ENCODE data around the gene STEEP1.
"Not testable (repeated sequence)": the region's sequence is repeated elsewhere in the genome, so short reads cannot be mapped to it uniquely, and the experiment has no call there.

STEEP1 gene

GRCh38 chrX:119512146-119512800 is 52.9 kb downstream of the STEEP1 start:
- in situ Hi-C loops (cut with HindIII; ENCODE audit: low sequenced_read_pairs), result no loop called here
- DNase-seq (ENCODE audit: low read depth, low spot score), result peak; percentile 60
- H3K4me3 ChIP-seq (ENCODE audit: low read depth, low read length), result no peak overlapping the region
- peak; percentile 70 for TF ChIP-seq CTCF (IDR thresholded peaks at IDR 0.05; ENCODE audit: low read depth, low read length)

- DNase-seq (ENCODE audit: low read depth, low spot score), result no peak
- no peak overlapping the region for H3K4me3 ChIP-seq (ENCODE audit: low read depth, low read length)
- in situ Hi-C loops (cut with HindIII; ENCODE audit: low sequenced_read_pairs), result no loop called here
- no peak for TF ChIP-seq CTCF (IDR thresholded peaks at IDR 0.05; ENCODE audit: low read depth, low read length)
These were observed 58.0 kb downstream of the STEEP1 start for GRCh38 chrX:119507206-119507605.

GRCh38 chrX:119505945-119506344 is 59.3 kb downstream of the STEEP1 start:
- DNase-seq (ENCODE audit: low read depth, low spot score), result no peak
- in situ Hi-C loops (cut with HindIII; ENCODE audit: low sequenced_read_pairs), result no loop called here
- TF ChIP-seq CTCF (IDR thresholded peaks at IDR 0.05; ENCODE audit: low read depth, low read length), result no peak
- H3K4me3 ChIP-seq (ENCODE audit: low read depth, low read length), result no peak overlapping the region

DNA sequence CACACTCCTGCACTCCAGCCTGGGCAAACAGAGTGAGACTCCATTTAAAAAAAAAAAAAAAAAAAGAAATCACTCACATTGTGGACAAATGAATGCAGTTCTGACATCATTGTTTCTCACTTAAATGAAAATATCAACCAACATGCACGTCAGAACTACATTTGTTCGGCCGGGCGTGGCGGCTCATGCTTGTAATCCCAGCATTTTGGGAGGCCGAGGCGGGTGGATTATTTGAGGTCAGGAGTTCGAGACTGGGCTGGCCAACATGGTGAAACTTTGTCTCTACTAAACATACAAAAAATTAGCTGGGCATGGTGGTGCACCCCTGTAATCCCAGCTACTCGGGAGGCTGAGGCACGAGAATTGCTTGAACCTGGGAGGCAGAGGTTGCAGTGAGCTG is 60.1 kb downstream of the STEEP1 start:
- DNase-seq (ENCODE audit: low read depth, low spot score); H3K4me3 ChIP-seq (ENCODE audit: low read depth, low read length); in situ Hi-C loops (cut with HindIII; ENCODE audit: low sequenced_read_pairs): not testable (repeated sequence)

DNA sequence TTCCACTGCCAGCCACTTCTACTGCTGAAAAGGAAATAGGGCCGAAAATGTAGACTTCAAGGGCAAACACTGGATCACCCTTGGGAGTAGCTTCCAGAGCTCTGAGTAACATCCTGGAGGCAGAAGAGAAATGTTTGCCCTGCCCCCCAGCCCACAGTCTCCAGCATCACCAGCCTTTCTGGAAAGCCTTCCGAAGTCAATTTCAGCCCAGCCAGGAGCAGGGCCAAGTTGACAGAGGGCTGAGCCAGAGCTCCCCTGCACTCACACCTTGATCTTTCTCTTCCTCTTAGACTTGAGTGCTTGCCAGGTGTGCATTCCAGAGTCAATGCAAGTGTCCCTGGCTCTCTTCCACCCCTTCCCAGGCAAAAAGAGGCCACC is 61.7 kb downstream of the STEEP1 start:
- H3K4me3 ChIP-seq (ENCODE audit: low read depth, low read length), result no peak overlapping the region
- TF ChIP-seq CTCF (IDR thresholded peaks at IDR 0.05; ENCODE audit: low read depth, low read length), result no peak
- in situ Hi-C loops (cut with HindIII; ENCODE audit: low sequenced_read_pairs), result no loop called here
- peak; percentile 88 for DNase-seq (ENCODE audit: low read depth, low spot score)

DNA sequence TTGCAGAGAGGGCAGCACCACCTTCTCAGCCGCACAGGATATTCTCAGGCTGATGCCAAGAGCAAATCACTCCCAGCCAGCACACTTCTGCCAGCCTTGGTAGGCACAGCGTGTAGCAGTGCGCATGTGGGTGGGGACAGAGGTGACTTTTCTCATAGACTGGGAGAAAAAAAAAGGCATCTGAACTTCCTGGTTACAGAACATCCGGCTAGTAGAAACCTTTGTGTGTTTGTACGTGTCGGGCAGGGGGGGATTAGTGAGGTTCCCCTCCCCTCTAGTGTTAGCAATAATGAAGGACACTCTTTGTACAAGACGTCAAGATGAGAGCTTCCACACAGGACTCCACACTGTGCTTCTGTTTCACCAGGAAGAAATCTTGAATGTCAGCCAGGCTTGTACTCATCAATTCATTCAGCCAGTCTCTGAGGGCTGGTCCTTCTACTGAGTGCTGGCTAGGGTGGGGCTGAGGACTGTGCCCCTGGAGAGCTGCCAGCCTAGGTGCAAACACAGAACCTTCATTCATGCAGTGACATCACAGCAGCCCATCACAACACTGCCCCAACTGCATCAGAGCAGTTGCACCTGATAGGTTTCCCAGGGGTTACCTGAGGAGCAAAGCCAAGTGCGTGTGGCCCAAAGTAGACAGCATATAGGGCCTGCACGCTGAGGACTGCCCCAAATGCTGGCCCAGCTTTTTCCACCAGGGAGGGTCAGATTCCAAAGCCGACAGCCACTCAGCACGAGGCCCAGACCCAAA is 62.3 kb downstream of the STEEP1 start:
- in situ Hi-C loops (cut with HindIII; ENCODE audit: low sequenced_read_pairs), result no loop called here
- peak; percentile 60 for DNase-seq (ENCODE audit: low read depth, low spot score)
- no peak overlapping the region for H3K4me3 ChIP-seq (ENCODE audit: low read depth, low read length)
- no peak for TF ChIP-seq CTCF (IDR thresholded peaks at IDR 0.05; ENCODE audit: low read depth, low read length)

DNA sequence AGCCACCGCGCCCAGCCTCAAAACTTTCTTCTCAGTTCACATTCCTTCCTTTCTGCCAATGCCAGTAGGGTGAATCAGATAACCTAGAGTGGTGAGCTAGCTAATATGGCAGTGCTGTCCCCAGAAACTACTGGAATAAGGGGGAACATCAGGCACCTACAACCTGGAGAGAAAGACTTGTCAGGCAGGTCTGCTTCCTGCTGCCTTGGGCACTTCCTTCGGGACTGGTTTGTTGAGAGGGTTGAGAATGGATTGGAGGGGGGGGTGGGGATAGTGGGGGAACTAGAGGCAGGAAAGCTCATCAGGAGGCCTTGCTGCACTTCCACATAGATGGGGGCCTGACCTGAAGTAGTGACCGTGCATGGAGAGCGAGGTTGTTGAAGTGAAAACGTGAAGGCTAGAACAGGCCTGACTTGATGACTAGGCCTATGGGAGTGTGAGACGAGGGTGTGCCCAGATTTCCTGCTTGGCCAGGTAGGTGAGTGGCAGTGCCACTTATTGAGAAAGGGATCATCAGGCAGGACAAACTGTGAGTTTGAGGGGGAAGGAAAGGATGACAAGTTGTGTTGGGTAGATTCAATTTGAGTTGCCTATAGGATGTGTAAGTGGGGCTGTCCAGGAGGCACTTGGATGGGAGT is 63.6 kb downstream of the STEEP1 start:
- in situ Hi-C loops (cut with HindIII; ENCODE audit: low sequenced_read_pairs), result no loop called here
- no peak for TF ChIP-seq CTCF (IDR thresholded peaks at IDR 0.05; ENCODE audit: low read depth, low read length)
- no peak overlapping the region for H3K4me3 ChIP-seq (ENCODE audit: low read depth, low read length)
- no peak for DNase-seq (ENCODE audit: low read depth, low spot score)
